HUES64 (cell line): ENCODE results near the gene MXRA5.
A peak's percentile ranks its signal among the peaks of the same experiment; 100 is the strongest.
"Not testable (repeated sequence)": the region's sequence is repeated elsewhere in the genome, so short reads cannot be mapped to it uniquely, and the experiment has no call there.

ENCODE experiments used
- H3K27ac ChIP-seq: 2 replicates; pipeline ENCODE4 v1.7.0; 2013; ENCODE audit warnings: low read depth, low read length, inconsistent platforms
- H3K27me3 ChIP-seq: 2 replicates; pipeline ENCODE4 v1.6.1; 2013; ENCODE audit warnings: mild to moderate bottlenecking, low read length; ENCODE audit not compliant: insufficient read depth
- H3K36me3 ChIP-seq: 2 replicates; pipeline ENCODE4 v1.6.1; 2013; ENCODE audit warnings: mild to moderate bottlenecking, low read length; ENCODE audit not compliant: insufficient read depth
- H3K4me1 ChIP-seq: 2 replicates; pipeline ENCODE4 v1.6.1; 2013; ENCODE audit warnings: mild to moderate bottlenecking, low read length, moderate library complexity; ENCODE audit not compliant: insufficient read depth
- H3K4me3 ChIP-seq: 2 replicates; pipeline ENCODE4 v1.5.1; 2013; ENCODE audit warnings: mild to moderate bottlenecking, low read length, moderate library complexity
- H3K9ac ChIP-seq: 2 replicates; pipeline ENCODE4 v1.6.1; 2013; ENCODE audit warnings: mild to moderate bottlenecking, low read depth, low read length
- H3K9me3 ChIP-seq: 2 replicates; pipeline ENCODE4 v1.6.1; 2013; ENCODE audit warnings: low read depth, low read length; ENCODE audit not compliant: insufficient read depth
- WGBS: fragments of 150-250, 120-280 bp; methylation state at CpG from one replicate; pipeline ENCODE4 v1.1.7; 2013; ENCODE audit warnings: missing lambda C conversion rate; 5-methylcytosine and 5-hydroxymethylcytosine counted together

MXRA5 gene

GRCh38 chrX:3374108-3374800 lies 27.8 kb upstream of the MXRA5 start:
- Histone ChIP-seq H3K27ac (no peak overlapping the region), H3K4me3 (no peak overlapping the region), H3K27me3 (no peaks in the 10 kb centered on the region), H3K9ac (no peak overlapping the region), H3K4me1 (no peaks in the 10 kb centered on the region), H3K9me3 (no peaks in the 10 kb centered on the region), H3K36me3 (no peaks in the 10 kb centered on the region)
- 93% methylated on average over 3 of the region's 3 CpGs for WGBS

GRCh38 chrX:3371163-3371562 lies 24.7 kb upstream of the MXRA5 start:
- no peak overlapping the region for H3K4me3 ChIP-seq
- 89% methylated on average over 4 of the region's 4 CpGs for WGBS
- H3K27ac ChIP-seq, result no peak overlapping the region
- no peaks in the 10 kb centered on the region for H3K36me3 ChIP-seq
- no peaks in the 10 kb centered on the region for H3K4me1 ChIP-seq
- no peaks in the 10 kb centered on the region for H3K27me3 ChIP-seq
- H3K9ac ChIP-seq, result no peak overlapping the region
- H3K9me3 ChIP-seq, result no peaks in the 10 kb centered on the region

GRCh38 chrX:3370656-3371055 lies 24.2 kb upstream of the MXRA5 start:
- no peaks in the 10 kb centered on the region for H3K27me3 ChIP-seq
- H3K36me3 ChIP-seq, result no peaks in the 10 kb centered on the region
- no peak overlapping the region for H3K9ac ChIP-seq
- no peaks in the 10 kb centered on the region for H3K4me1 ChIP-seq
- no peak overlapping the region for H3K27ac ChIP-seq
- H3K9me3 ChIP-seq, result no peaks in the 10 kb centered on the region
- H3K4me3 ChIP-seq, result no peak overlapping the region
- 82% methylated on average over 2 of the region's 3 CpGs for WGBS

- Histone ChIP-seq H3K36me3 (no peaks in the 10 kb centered on the region), H3K4me3 (no peak overlapping the region), H3K27ac (no peak overlapping the region), H3K4me1 (no peaks in the 10 kb centered on the region), H3K9me3 (no peaks in the 10 kb centered on the region), H3K27me3 (no peaks in the 10 kb centered on the region), H3K9ac (no peak overlapping the region)
- WGBS, result 63% methylated on average over 4 of the region's 4 CpGs
These were observed 16.5 kb upstream of the MXRA5 start for GRCh38 chrX:3362956-3363355.

GRCh38 chrX:3360881-3361280 lies 14.4 kb upstream of the MXRA5 start:
- Histone ChIP-seq H3K36me3 (no peaks in the 10 kb centered on the region), H3K9me3 (no peaks in the 10 kb centered on the region), H3K4me1 (no peaks in the 10 kb centered on the region), H3K4me3 (no peak overlapping the region), H3K9ac (no peak overlapping the region), H3K27me3 (no peaks in the 10 kb centered on the region), H3K27ac (no peak overlapping the region)
- WGBS, result 92% methylated on average over 14 of the region's 14 CpGs

- 100% methylated on average over 3 of the region's 3 CpGs for WGBS
- H3K9me3 ChIP-seq, result not testable (repeated sequence)
These were observed 6.3 kb upstream of the MXRA5 start for GRCh38 chrX:3352741-3353140.

GRCh38 chrX:3351276-3351675 lies 4.8 kb upstream of the MXRA5 start:
- H3K4me3 ChIP-seq, result no peak overlapping the region
- no peak overlapping the region for H3K27ac ChIP-seq
- no peak overlapping the region for H3K9ac ChIP-seq
- H3K4me1 ChIP-seq, result no peaks in the 10 kb centered on the region
- peaks cover 12% of the 10 kb centered on the region for H3K27me3 ChIP-seq
- no peaks in the 10 kb centered on the region for H3K36me3 ChIP-seq
- H3K9me3 ChIP-seq, result no peaks in the 10 kb centered on the region
- 94% methylated on average over 2 of the region's 4 CpGs for WGBS

More at GRCh38 chrX:3352741-3353140, 6.3 kb upstream of the MXRA5 start:
- H3K4me3 ChIP-seq, H3K4me1 ChIP-seq, H3K9ac ChIP-seq, H3K36me3 ChIP-seq, H3K27ac ChIP-seq, H3K27me3 ChIP-seq: not testable (repeated sequence)

GRCh38 chrX:3348191-3348590 lies 1.7 kb upstream of the MXRA5 start:
- WGBS, result 91% methylated on average over 4 of the region's 5 CpGs
- Histone ChIP-seq H3K4me1 (no peaks in the 10 kb centered on the region), H3K4me3 (no peak overlapping the region), H3K27ac (no peak overlapping the region), H3K9ac (no peak overlapping the region), H3K9me3 (no peaks in the 10 kb centered on the region), H3K36me3 (no peaks in the 10 kb centered on the region), H3K27me3 (peaks cover 43% of the 10 kb centered on the region)

- H3K27ac ChIP-seq, result no peak overlapping the region
- peak overlapping the region; percentile 66 for H3K4me3 ChIP-seq
- under 1% methylated on average over 64 of the region's 68 CpGs for WGBS
These were observed 916 bp downstream of the MXRA5 start for GRCh38 chrX:3345281-3346191.

GRCh38 chrX:3343569-3343968 lies 2.9 kb downstream of the MXRA5 start:
- not testable (repeated sequence) for H3K9me3 ChIP-seq, H3K27ac ChIP-seq, H3K4me1 ChIP-seq, H3K36me3 ChIP-seq, H3K9ac ChIP-seq, H3K4me3 ChIP-seq
- peaks cover 46% of the 10 kb centered on the region for H3K27me3 ChIP-seq
- WGBS, result 27% methylated on average over 22 of the region's 24 CpGs

More at GRCh38 chrX:3345281-3346191, 916 bp downstream of the MXRA5 start:
- H3K9ac ChIP-seq, result peak overlapping the region; percentile 31; the same call in 1 of the 2 replicates
- H3K27me3 ChIP-seq, result peaks cover 46% of the 10 kb centered on the region
- no peaks in the 10 kb centered on the region for H3K36me3 ChIP-seq
- no peaks in the 10 kb centered on the region for H3K9me3 ChIP-seq
- no peaks in the 10 kb centered on the region for H3K4me1 ChIP-seq

- H3K9me3 ChIP-seq, result no peaks in the 10 kb centered on the region
- no peaks in the 10 kb centered on the region for H3K36me3 ChIP-seq
- no peak overlapping the region for H3K9ac ChIP-seq
- 92% methylated on average over 1 of the region's 1 CpG for WGBS
- no peak overlapping the region for H3K27ac ChIP-seq
- no peak overlapping the region for H3K4me3 ChIP-seq
- no peaks in the 10 kb centered on the region for H3K4me1 ChIP-seq
- H3K27me3 ChIP-seq, result peaks cover 21% of the 10 kb centered on the region
These were observed 6.4 kb downstream of the MXRA5 start for GRCh38 chrX:3340016-3340415.
